ENCODE data around the gene OPRD1. TPM values are rescaled to one million over a fixed set of nuclear protein-coding genes. Genes with fewer than 3 reads are reported as not detected.
"Not testable (repeated sequence)": the region's sequence is repeated elsewhere in the genome, so short reads cannot be mapped to it uniquely, and the experiment has no call there.

OPRD1 gene
- total RNA-seq, 1 donor from 2014 or later: not detected

GRCh38 chr1:28796352-28797211 lies 15.4 kb upstream of the OPRD1 start:
- intact Hi-C loops (cut with DNase I): no loop called here
- DNase-seq (ENCODE audit: low spot score): no peak

- DNase-seq (ENCODE audit: low spot score): no peak
- intact Hi-C loops (cut with DNase I): no loop called here
Measured at GRCh38 chr1:28800324-28800723, 11.6 kb upstream of the OPRD1 start.

DNA sequence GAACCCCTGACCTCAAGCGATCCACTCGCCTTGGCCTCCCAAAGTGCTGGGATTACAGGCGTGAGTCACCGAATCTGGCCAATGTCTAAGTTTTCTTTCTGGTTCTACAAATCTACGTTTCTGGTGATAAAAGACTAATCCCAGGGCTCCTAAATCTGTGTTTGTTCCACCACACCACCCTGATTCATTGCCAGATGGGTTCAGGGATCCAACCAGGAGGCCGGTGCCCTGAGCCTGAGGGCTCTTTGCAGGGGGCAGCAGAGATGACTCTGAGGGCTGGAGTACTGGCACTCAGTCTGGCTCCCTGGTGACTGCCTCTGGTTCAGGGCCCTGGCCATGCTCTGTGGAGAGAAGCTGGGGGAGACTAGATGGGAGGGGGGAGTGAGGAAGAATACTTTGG lies 10.5 kb upstream of the OPRD1 start:
- intact Hi-C loops (cut with DNase I): no loop called here
- DNase-seq (ENCODE audit: low spot score): no peak

GRCh38 chr1:28803051-28803450 lies 8.9 kb upstream of the OPRD1 start:
- DNase-seq (ENCODE audit: low spot score): no peak
- intact Hi-C loops (cut with DNase I): no loop called here

GRCh38 chr1:28803662-28804061 lies 8.3 kb upstream of the OPRD1 start:
- DNase-seq (ENCODE audit: low spot score): no peak
- intact Hi-C loops (cut with DNase I): no loop called here

DNA sequence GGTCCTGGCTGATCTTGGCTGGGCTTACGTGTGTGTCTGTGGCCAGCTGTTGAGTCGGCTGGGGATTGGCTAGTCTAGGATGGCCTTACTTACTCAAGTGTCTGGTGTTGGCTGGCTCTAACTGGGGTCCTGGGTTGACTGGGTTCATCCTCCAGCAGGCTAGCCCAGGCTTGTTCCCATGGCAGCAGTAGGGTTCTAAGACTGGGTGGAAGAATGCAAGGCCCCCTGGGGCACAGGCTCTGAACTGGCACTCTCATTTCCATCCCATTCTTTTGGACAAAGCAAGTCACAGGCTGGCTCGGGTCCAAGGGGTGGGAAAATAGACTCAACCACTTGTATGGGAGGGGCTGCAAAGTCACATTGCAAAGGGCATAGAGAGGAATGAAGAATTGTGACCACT lies 7.9 kb upstream of the OPRD1 start:
- intact Hi-C loops (cut with DNase I): no loop called here
- DNase-seq (ENCODE audit: low spot score): no peak

DNA sequence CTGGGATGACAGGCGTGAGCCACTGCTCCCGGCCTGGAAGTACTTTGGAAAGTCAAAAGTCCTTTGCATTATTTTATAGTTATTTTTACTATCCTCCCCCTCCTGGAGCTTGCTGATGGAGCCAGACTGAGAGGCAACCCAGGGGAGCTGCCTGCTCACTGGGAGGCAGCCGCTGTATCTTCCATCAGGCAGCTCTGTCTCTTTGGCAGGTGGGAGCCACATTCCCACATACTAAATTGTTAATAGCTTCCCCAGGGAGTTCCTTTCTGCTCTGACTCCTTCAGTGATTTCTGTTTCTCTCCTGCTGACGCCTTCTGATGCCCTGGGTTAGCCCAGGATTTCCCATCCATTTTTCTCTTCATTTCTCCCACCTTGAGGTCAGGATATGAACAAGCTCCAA lies 4.9 kb upstream of the OPRD1 start:
- DNase-seq (ENCODE audit: low spot score): no peak
- intact Hi-C loops (cut with DNase I): no loop called here

DNA sequence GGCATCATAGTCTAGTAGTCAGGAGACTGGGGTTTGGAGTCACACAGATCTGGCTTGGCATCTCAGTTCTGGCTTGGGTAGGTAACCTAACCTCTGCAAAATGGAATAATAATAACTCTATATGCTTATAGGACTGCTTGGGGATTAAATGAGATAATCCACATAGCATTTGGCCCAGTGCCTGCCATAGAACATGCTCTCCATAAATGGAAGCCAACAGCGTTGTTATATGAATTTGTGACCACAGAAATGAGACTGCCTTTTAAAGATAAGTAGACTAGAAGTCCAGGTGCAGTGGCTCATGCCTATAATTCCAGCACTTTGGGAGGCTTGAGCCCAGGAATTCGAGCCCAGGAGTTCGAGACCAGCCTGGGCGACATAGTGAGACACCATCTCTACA lies 4.0 kb upstream of the OPRD1 start:
- intact Hi-C loops (cut with DNase I): no loop called here
- DNase-seq (ENCODE audit: low spot score): no peak

DNA sequence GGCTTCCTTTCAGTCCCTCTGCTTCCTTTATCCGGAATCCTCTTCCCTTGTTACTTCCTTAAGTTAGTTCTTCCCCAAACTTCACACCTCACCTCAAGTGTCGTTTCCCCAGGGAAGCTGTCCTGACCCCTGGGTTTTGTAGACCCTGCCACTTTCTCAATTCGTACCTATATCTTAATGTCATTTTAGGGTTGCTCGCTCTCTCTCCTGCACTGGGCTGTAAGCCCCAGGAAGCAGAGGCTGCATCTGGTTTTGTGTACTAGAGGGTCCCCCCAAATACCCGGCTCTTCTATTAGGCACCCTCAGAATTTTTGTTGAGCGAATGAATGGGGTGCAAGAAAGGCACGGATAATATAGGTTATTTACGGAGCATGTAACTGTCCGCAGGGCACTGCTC lies 603 bp upstream of the OPRD1 start:
- intact Hi-C loops (cut with DNase I): no loop called here
- no peak for DNase-seq (ENCODE audit: low spot score)

DNA sequence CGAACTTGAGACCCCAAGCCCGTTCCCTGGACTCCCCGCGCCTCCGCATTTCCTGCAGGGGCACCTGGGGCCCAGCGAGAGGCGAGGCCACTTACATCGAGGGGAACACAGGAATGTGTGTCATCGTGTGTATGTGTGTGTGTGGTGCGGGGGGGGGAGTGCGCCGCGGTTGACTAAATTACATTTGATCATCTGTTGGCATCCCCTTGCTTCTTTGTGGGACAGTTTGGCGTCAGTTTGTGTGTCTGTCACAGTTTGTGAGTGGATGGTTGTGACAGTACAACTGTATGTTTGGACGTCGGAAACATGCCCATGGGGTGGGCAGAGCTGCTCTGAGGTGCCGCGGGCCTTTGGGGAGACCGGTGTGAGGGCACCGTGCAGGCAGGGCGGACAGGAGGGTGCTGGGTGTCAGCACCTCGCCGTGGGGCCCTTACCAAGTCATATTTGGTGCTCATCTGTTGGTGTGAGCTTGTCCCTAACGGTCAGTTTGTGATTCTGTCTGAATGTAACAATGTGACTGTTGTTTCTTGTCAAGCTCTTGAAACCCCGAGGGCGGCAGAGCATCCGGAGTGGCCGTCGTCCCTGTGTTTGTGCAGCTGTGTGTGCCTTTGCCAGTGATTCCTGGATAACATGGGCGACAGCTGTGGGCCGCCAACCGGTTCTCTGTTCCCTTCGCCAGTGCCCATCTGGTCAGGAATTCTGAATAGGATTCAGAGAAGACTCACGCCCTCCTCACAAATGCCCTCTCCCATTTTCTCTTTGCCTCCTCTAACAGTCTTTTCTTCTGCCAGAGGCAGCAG lies 899 bp downstream of the OPRD1 start:
- intact Hi-C loops (cut with DNase I): no loop called here
- DNase-seq (ENCODE audit: low spot score): no peak

- intact Hi-C loops (cut with DNase I): no loop called here
- DNase-seq (ENCODE audit: low spot score): no peak
Measured at GRCh38 chr1:28813931-28814465, 2.0 kb downstream of the OPRD1 start.

- DNase-seq (ENCODE audit: low spot score): no peak
- intact Hi-C loops (cut with DNase I): no loop called here
Measured at GRCh38 chr1:28815533-28816185, 3.7 kb downstream of the OPRD1 start.

DNA sequence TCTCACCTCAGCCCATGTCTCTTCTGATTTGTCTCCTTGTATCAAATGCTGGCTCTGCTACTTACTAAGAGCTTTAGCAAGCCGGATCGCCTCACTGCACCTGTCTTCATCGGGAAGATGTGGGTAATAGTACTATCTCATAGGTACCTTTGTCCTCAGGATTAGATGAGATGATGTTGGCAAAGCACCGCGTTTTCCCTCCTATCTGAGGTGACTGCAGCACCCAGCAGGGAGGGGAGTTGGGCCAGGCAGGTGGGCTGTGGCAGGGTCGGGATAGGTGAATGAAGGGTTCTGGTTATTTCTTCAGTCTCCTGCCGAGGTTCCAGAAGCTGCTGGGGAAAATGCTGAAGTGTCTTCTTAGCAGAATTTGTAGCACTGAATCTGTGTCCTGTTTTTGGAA lies 5.2 kb downstream of the OPRD1 start:
- intact Hi-C loops (cut with DNase I): no loop called here
- no peak for DNase-seq (ENCODE audit: low spot score)

DNA sequence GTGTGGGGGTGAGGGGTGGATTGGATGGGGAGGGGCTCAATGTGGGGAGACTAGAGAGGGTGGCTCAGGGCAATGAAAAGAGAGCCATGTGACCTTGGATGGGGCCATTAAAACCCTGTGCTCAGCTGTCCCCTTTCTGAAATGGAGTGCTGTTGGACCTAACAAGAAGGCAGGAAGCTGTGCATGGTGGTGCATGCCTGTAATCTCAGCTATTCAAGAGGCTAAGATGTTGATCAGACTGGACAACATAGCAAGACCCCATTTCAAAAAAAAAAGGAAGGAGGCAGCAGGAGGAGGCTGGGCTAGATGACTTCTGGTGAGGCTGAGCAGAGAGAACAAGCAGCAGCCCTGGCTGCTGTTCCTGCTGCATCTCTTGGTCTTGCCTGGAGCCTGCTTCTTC lies 7.0 kb downstream of the OPRD1 start:
- intact Hi-C loops (cut with DNase I): no loop called here
- no peak for DNase-seq (ENCODE audit: low spot score)

DNA sequence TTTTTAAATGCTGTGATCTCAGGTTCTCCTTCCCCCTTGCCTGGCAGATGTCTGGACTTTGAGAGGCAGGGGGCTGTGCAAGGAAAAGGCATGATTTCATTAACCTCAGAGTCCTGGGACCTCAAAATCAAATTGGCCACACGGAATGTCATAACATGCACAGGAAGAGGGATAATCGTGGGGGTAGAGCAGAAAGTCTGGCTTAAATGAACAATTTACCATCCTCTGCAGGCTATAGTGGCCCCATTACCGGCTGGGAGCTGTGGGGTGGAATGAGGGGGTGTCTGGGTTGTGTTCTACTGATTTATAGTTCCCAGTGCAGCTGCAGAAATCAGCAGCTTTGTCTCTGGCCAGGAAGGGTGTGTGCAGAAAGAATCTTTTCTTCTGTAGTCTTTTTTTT lies 10.8 kb downstream of the OPRD1 start:
- DNase-seq (ENCODE audit: low spot score): no peak
- intact Hi-C loops (cut with DNase I): no loop called here

GRCh38 chr1:28824061-28824460 lies 12.1 kb downstream of the OPRD1 start:
- DNase-seq (ENCODE audit: low spot score); intact Hi-C loops (cut with DNase I): not testable (repeated sequence)

- DNase-seq (ENCODE audit: low spot score); intact Hi-C loops (cut with DNase I): not testable (repeated sequence)
Measured at GRCh38 chr1:28828227-28828858, 16.4 kb downstream of the OPRD1 start.

GRCh38 chr1:28830814-28831213 lies 18.8 kb downstream of the OPRD1 start:
- DNase-seq (ENCODE audit: low spot score): no peak
- intact Hi-C loops (cut with DNase I): no loop called here

DNA sequence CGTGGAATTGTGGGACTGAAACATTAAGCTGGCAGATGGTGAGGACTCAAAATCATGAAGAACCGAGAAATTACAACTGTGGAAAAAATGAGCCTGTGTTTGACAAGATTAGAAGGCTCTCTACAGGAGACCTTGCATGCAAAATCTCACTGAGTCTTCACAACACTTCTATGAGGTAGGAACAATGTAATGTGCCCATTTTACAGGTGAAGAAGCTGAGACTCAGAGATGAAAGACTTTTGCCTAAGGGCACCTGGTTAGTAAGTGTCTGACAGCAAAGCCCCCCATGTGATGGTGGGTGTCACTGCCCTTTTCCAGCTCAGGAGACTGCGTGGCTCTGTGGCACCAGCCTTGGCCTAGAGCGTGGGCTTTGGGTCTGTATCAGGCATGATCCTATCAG lies 21.0 kb downstream of the OPRD1 start:
- intact Hi-C loops (cut with DNase I): no loop called here
- DNase-seq (ENCODE audit: low spot score): no peak

DNA sequence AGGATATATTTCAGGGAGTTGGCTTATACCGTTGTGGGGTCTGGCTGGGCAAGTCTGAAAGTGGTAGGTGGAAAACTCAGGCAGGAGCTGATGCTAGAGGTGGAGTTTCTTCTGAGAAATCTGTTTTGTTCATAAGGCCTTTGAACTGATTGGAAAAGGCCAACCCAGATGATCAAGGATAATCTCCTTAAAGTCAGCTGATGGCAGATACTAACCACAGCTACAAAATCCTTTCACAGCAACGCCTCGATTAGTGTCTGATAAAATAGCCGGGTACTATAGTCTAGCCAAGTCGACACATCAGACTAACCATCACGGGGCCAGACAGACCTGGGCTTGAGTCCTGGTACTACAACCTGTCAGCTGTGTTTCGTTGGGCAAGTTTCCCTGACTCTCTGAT lies 21.4 kb downstream of the OPRD1 start:
- DNase-seq (ENCODE audit: low spot score): no peak
- intact Hi-C loops (cut with DNase I): no loop called here
